ENCODE data around the gene RNF187.

Gene RNF187

GRCh38 chr1:228511546-228512445 is 24.6 kb downstream of the RNF187 start:
- no peak for DNase-seq

GRCh38 chr1:228512781-228513198 is 25.6 kb downstream of the RNF187 start:
- no peak for DNase-seq

GRCh38 chr1:228513236-228513900 is 26.2 kb downstream of the RNF187 start:
- no peak for DNase-seq

- no peak for DNase-seq
These were observed 27.2 kb downstream of the RNF187 start for GRCh38 chr1:228514421-228514820.

- DNase-seq, result no peak
These were observed 28.1 kb downstream of the RNF187 start for GRCh38 chr1:228515200-228515834.

GRCh38 chr1:228517655-228518054 is 30.5 kb downstream of the RNF187 start:
- DNase-seq, result no peak

- no peak for DNase-seq
These were observed 40.4 kb downstream of the RNF187 start for GRCh38 chr1:228527596-228527995.

GRCh38 chr1:228528612-228529011 is 41.4 kb downstream of the RNF187 start:
- no peak for DNase-seq

- DNase-seq, result no peak
These were observed 43.0 kb downstream of the RNF187 start for GRCh38 chr1:228530086-228530758.

- DNase-seq, result no peak
These were observed 44.0 kb downstream of the RNF187 start for GRCh38 chr1:228530951-228531731.

GRCh38 chr1:228538831-228539230 is 51.6 kb downstream of the RNF187 start:
- no peak for DNase-seq

GRCh38 chr1:228540161-228540917 is 53.2 kb downstream of the RNF187 start:
- no peak for DNase-seq

- DNase-seq, result no peak
These were observed 54.5 kb downstream of the RNF187 start for GRCh38 chr1:228541725-228542124.

- no peak for DNase-seq
These were observed 55.2 kb downstream of the RNF187 start for GRCh38 chr1:228542376-228542775.

- DNase-seq, result no peak
These were observed 55.8 kb downstream of the RNF187 start for GRCh38 chr1:228542981-228543380.

GRCh38 chr1:228543396-228543795 is 56.2 kb downstream of the RNF187 start:
- DNase-seq, result no peak

- no peak for DNase-seq
These were observed 57.1 kb downstream of the RNF187 start for GRCh38 chr1:228544021-228544850.

GRCh38 chr1:228544921-228545591 is 57.9 kb downstream of the RNF187 start:
- no peak for DNase-seq

Data from NCI-H226 (cell line).